ENCODE measurements around the gene WASF2. TPM values are rescaled to one million over a fixed set of nuclear protein-coding genes. Genes with fewer than 3 reads are reported as not detected.

The WASF2 gene
- total and polyA plus RNA-seq, 2 of the 8 experiments (the other 6 are each of a cell fraction or from before 2014, with no cell fraction given): 32.1 to 86.6 TPM

DNA sequence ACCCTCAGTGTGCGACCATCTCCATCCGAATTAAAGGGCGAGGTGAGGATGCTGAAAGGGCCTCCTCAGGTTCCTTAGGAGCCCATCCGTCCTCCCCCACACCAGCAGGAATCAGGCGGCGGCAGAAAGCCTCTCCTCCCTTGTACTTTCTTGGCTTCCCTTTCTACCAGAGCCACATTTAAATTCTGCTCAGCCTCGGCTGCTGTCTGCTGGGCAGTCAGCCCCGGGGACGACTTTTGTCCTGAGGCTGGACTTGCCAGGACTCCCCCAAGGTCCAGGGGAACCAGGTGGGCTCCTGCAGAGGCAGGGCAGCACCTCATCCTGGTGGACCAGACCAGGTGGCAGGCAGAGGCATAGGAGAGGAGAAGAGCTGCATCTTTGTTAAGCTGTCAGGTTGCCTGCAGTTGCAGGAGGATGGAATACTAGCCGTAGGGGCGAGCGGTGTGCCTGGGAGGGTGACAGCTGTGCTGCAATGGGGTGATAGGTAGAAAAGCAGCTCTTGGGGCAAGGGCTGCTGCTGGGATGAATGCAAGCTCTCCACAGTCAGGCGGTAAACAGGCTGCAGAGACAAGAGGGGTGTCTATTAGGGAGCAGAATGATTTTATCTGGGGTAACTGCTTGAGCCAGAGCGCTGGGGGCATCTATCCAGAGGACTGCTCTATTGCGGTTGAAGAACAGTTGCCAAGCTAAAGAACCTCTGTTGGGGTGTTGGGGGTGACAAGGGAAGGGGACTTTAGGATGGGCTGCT, 46.2 kb upstream of the WASF2 start (continued):
- TF ChIP-seq RNF2 (IDR thresholded peaks at IDR 0.05; ENCODE audit: borderline replicate concordance, low read depth, low read length, missing control alignments, poor library complexity, severe bottlenecking): no peak
- TF ChIP-seq, protein P1, sequence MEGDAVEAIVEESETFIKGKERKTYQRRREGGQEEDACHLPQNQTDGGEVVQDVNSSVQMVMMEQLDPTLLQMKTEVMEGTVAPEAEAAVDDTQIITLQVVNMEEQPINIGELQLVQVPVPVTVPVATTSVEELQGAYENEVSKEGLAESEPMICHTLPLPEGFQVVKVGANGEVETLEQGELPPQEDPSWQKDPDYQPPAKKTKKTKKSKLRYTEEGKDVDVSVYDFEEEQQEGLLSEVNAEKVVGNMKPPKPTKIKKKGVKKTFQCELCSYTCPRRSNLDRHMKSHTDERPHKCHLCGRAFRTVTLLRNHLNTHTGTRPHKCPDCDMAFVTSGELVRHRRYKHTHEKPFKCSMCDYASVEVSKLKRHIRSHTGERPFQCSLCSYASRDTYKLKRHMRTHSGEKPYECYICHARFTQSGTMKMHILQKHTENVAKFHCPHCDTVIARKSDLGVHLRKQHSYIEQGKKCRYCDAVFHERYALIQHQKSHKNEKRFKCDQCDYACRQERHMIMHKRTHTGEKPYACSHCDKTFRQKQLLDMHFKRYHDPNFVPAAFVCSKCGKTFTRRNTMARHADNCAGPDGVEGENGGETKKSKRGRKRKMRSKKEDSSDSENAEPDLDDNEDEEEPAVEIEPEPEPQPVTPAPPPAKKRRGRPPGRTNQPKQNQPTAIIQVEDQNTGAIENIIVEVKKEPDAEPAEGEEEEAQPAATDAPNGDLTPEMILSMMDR (IDR thresholded peaks at IDR 0.05; ENCODE audit: control extremely low read depth in 1 of 3, insufficient read depth in 1 of 3, low read depth in 1 of 3, low read length in 3 of 3): no peak
- TF ChIP-seq CTBP2 (IDR thresholded peaks at IDR 0.05; ENCODE audit: borderline replicate concordance, insufficient read depth, insufficient read length, low read length): no peak
- no peak for TF ChIP-seq EP300 (IDR thresholded peaks at IDR 0.05; ENCODE audit: borderline replicate concordance in 1 of 2, low read depth in 2 of 2, low read length in 2 of 2)
- no peak for TF ChIP-seq BRCA1 (IDR thresholded peaks at IDR 0.05; ENCODE audit: low read depth, low read length)
- no peak for TF ChIP-seq SP4 (IDR thresholded peaks at IDR 0.05; ENCODE audit: low read length)
- TF ChIP-seq NANOG (IDR thresholded peaks at IDR 0.05; ENCODE audit: insufficient read depth, low read depth, low read length, poor library complexity, severe bottlenecking): no peak
- TF ChIP-seq HDAC6 (IDR thresholded peaks at IDR 0.05; ENCODE audit: low read depth, low read length): no peak

Data from H1 (cell line).